NT2/D1 (cell line): ENCODE measurements around the gene ZCWPW1.

Source experiments
- SUZ12 ChIP-seq: IDR thresholded peaks from 2 replicates; pipeline ENCODE4 v1.6.1; 2011; ENCODE audit not compliant: insufficient read length, insufficient read depth; ENCODE audit errors: extremely low read depth
- YY1 ChIP-seq: IDR thresholded peaks from 2 replicates; pipeline ENCODE4 v1.6.1; 2011; ENCODE audit not compliant: insufficient read length, insufficient read depth
- ZNF274 ChIP-seq: IDR thresholded peaks from 2 replicates; pipeline ENCODE4 v1.6.1; 2011; ENCODE audit warnings: mild to moderate bottlenecking, low read depth, low read length

DNA sequence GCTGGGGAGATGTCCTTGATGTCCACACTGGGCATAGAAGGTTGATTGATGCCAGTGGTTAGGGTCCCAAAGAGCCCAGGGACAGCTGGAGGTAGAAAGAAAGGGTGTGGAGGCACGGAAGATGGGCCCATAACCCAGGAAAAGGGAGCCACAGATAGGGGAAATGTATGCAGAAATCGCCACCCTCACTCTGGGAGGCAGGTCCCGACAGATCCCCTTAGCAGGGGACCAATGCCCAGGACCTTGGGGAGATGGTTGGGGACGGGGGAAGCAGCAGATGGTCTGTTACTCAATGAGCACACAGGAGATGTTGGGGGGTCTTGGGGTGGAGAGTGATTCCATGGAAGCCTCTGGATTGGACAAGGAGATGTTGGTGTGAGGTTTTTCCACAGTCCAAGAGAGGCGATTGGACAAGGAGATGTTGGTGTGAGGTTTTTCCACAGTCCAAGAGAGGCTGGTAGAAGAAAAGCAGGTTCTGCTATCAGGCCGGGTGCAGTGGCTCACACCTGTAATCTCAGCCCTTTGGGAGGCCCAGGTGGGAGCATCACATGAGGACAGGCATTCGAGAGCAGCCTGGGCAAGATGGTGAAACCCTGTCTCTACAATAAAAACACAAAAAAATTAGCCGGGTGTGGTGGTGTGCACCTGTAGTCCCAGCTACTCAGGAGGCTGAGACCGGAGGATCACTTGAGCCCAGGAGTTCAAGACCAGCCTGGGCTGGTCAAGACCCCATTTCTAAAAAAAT is 14.8 kb upstream of the ZCWPW1 start:
- no peak for TF ChIP-seq ZNF274
- TF ChIP-seq SUZ12, result no peak
- no peak for TF ChIP-seq YY1
